Muscle of leg (tissue), 11 donors: ENCODE results near the gene ADCY3. TPM values are rescaled to one million over a fixed set of nuclear protein-coding genes. Genes with fewer than 3 reads are reported as not detected.
A peak's percentile ranks its signal among the peaks of the same experiment; 100 is the strongest.

Source experiments
- DNase-seq: peaks from one replicate; pipeline ENCODE4 v3.0.0; 2013
- H3K27ac ChIP-seq: one replicate; pipeline ENCODE4 v1.5.1; 2013; ENCODE audit warnings: mild to moderate bottlenecking, low read length, control low read depth
- H3K27me3 ChIP-seq: one replicate; pipeline ENCODE4 v1.6.1; 2013; ENCODE audit warnings: low read length; ENCODE audit not compliant: control insufficient read depth, insufficient read depth
- H3K36me3 ChIP-seq: one replicate; pipeline ENCODE4 v1.6.1; 2013; ENCODE audit warnings: low read length; ENCODE audit not compliant: control insufficient read depth, insufficient read depth
- H3K4me1 ChIP-seq: one replicate; pipeline ENCODE4 v1.6.1; 2013; ENCODE audit warnings: low read length; ENCODE audit not compliant: control insufficient read depth, insufficient read depth
- H3K4me3 ChIP-seq: one replicate; pipeline ENCODE4 v1.5.1; 2013; ENCODE audit warnings: low read length, control low read depth
- H3K9me3 ChIP-seq: replicated peaks from 2 replicates; pipeline ENCODE4 v1.6.1; 2013; ENCODE audit warnings: low read depth, low read length; ENCODE audit not compliant: control insufficient read depth
- WGBS: methylation state at CpG from one replicate; pipeline ENCODE4 v1.1.5; 2013; ENCODE audit warnings: missing lambda C conversion rate; ENCODE audit not compliant: insufficient coverage; 5-methylcytosine and 5-hydroxymethylcytosine counted together
- polyA plus RNA-seq, 8 donors: library from polyadenylated mRNA; unstranded; fragments of 120-200 nt; gene quantifications; one replicate each; pipeline versions ENCODE4 v1.2.1 to v1.2.3, GENCODE V29; 2013; ENCODE audit warnings: inconsistent platforms in 1 of 8, low replicate concordance in 1 of 8; ENCODE audit not compliant: insufficient read length in 8 of 8, insufficient read depth in 1 of 8
- total RNA-seq: library from RNA; stranded (reverse); fragments of 120-200 nt; gene quantifications from one replicate; pipeline ENCODE4 v1.2.4, GENCODE V29; 2013

ADCY3 gene
- total and polyA plus RNA-seq, 9 donors = 19.7 to 37.7 (median 29.7) TPM

- peaks cover 3% of the 10 kb centered on the region for H3K9me3 ChIP-seq
- no peak overlapping the region for H3K27ac ChIP-seq
- H3K36me3 ChIP-seq = peaks cover 5% of the 10 kb centered on the region
- DNase-seq = no peak
- H3K4me3 ChIP-seq = no peak overlapping the region
- H3K27me3 ChIP-seq = no peaks in the 10 kb centered on the region
- H3K4me1 ChIP-seq = peaks cover 1% of the 10 kb centered on the region
- WGBS = 58% methylated on average over 4 of the region's 5 CpGs
These were observed 10.4 kb downstream of the ADCY3 start for GRCh38 chr2:24909555-24910177.

GRCh38 chr2:24908461-24908901, 11.6 kb downstream of the ADCY3 start:
- WGBS = 86% methylated on average over 7 of the region's 8 CpGs
- Histone ChIP-seq H3K36me3 (no peaks in the 10 kb centered on the region), H3K4me1 (no peaks in the 10 kb centered on the region), H3K4me3 (no peak overlapping the region), H3K27me3 (no peaks in the 10 kb centered on the region), H3K9me3 (peaks cover 3% of the 10 kb centered on the region), H3K27ac (no peak overlapping the region)
- no peak for DNase-seq

GRCh38 chr2:24907116-24907515, 12.9 kb downstream of the ADCY3 start:
- Histone ChIP-seq H3K9me3 (peaks cover 3% of the 10 kb centered on the region), H3K36me3 (no peaks in the 10 kb centered on the region), H3K4me1 (no peaks in the 10 kb centered on the region), H3K4me3 (no peak overlapping the region), H3K27ac (no peak overlapping the region), H3K27me3 (no peaks in the 10 kb centered on the region)
- DNase-seq = no peak
- WGBS = 80% methylated on average over 1 of the region's 5 CpGs

GRCh38 chr2:24906466-24906865, 13.6 kb downstream of the ADCY3 start:
- no peak for DNase-seq
- peaks cover 3% of the 10 kb centered on the region for H3K9me3 ChIP-seq
- H3K27ac ChIP-seq = no peak overlapping the region
- H3K27me3 ChIP-seq = no peaks in the 10 kb centered on the region
- WGBS = 73% methylated on average over 3 of the region's 6 CpGs
- no peaks in the 10 kb centered on the region for H3K4me1 ChIP-seq
- no peak overlapping the region for H3K4me3 ChIP-seq
- no peaks in the 10 kb centered on the region for H3K36me3 ChIP-seq

- no peaks in the 10 kb centered on the region for H3K36me3 ChIP-seq
- no peak for DNase-seq
- H3K4me1 ChIP-seq = no peaks in the 10 kb centered on the region
- H3K27ac ChIP-seq = no peak overlapping the region
- no peaks in the 10 kb centered on the region for H3K9me3 ChIP-seq
- no peaks in the 10 kb centered on the region for H3K27me3 ChIP-seq
- H3K4me3 ChIP-seq = no peak overlapping the region
- WGBS = 84% methylated on average over 14 of the region's 23 CpGs
These were observed 16.6 kb downstream of the ADCY3 start for GRCh38 chr2:24903161-24904103.

GRCh38 chr2:24899361-24899910, 20.6 kb downstream of the ADCY3 start:
- H3K4me1 ChIP-seq = peaks cover 2% of the 10 kb centered on the region
- H3K9me3 ChIP-seq = peaks cover 16% of the 10 kb centered on the region
- H3K4me3 ChIP-seq = no peak overlapping the region
- DNase-seq = no peak
- no peak overlapping the region for H3K27ac ChIP-seq
- peaks cover 8% of the 10 kb centered on the region for H3K36me3 ChIP-seq
- no peaks in the 10 kb centered on the region for H3K27me3 ChIP-seq
- WGBS = 98% methylated on average over 3 of the region's 7 CpGs

GRCh38 chr2:24898122-24899109, 21.6 kb downstream of the ADCY3 start:
- Histone ChIP-seq H3K27me3 (no peaks in the 10 kb centered on the region), H3K4me1 (peaks cover 2% of the 10 kb centered on the region), H3K27ac (no peak overlapping the region), H3K36me3 (peaks cover 8% of the 10 kb centered on the region), H3K4me3 (no peak overlapping the region), H3K9me3 (peaks cover 26% of the 10 kb centered on the region)
- WGBS = 83% methylated on average over 24 of the region's 30 CpGs
- DNase-seq = peak; percentile 30

- 100% methylated on average over 1 of the region's 3 CpGs for WGBS
These were observed 25.3 kb downstream of the ADCY3 start for GRCh38 chr2:24894750-24895149.

GRCh38 chr2:24893934-24894333, 26.1 kb downstream of the ADCY3 start:
- Histone ChIP-seq H3K27ac (no peak overlapping the region), H3K36me3 (peaks cover 8% of the 10 kb centered on the region), H3K9me3 (peaks cover 28% of the 10 kb centered on the region), H3K4me3 (no peak overlapping the region), H3K4me1 (peaks cover 2% of the 10 kb centered on the region), H3K27me3 (no peaks in the 10 kb centered on the region)
- no CpG with 5 or more reads among the region's 3 CpGs for WGBS
- DNase-seq = no peak

More at GRCh38 chr2:24894750-24895149, 25.3 kb downstream of the ADCY3 start:
- H3K27ac ChIP-seq = no peak overlapping the region
- peaks cover 8% of the 10 kb centered on the region for H3K36me3 ChIP-seq
- H3K27me3 ChIP-seq = no peaks in the 10 kb centered on the region
- no peak for DNase-seq
- peaks cover 28% of the 10 kb centered on the region for H3K9me3 ChIP-seq
- no peak overlapping the region for H3K4me3 ChIP-seq
- H3K4me1 ChIP-seq = peaks cover 2% of the 10 kb centered on the region
